PC-9 (cell line): Measurements from ENCODE around the gene SDR42E1.

Experiments
- CTCF ChIP-seq: fragments of 200-600 bp; sonication (generic); conservative IDR thresholded peaks from 2 replicates; pipeline ENCODE4 v1.6.1; 2017; ENCODE audit warnings: mixed run types, antibody characterized with exemption, mild to moderate bottlenecking, moderate library complexity
- EZH2 ChIP-seq: fragments of 200-600 bp; sonication (generic); IDR thresholded peaks from 2 replicates; pipeline ENCODE4 v1.8.0; 2017; ENCODE audit warnings: antibody characterized with exemption, low read depth

GRCh38 chr16:81973737-81974136, 37.5 kb downstream of the SDR42E1 start:
- TF ChIP-seq CTCF: no peak
- TF ChIP-seq EZH2: no peak
